Measurements from ENCODE around the gene C8A. TPM values are rescaled to one million over a fixed set of nuclear protein-coding genes. Genes with fewer than 3 reads are reported as not detected.

C8A gene
- total RNA-seq, 1 experiment from 2014 or later, result 0.13 TPM

GRCh38 chr1:56850411-56850810 is 4.2 kb upstream of the C8A start:
- Mint-ChIP-seq H3K9me3 (peaks cover 12% of the 10 kb centered on the region), H3K27ac (no peak overlapping the region), H3K27me3 (ENCODE audit: low read depth) (peaks cover 9% of the 10 kb centered on the region), H3K4me1 (peaks cover 17% of the 10 kb centered on the region), H3K36me3 (no peaks in the 10 kb centered on the region), H3K4me3 (no peak overlapping the region)
- no peak for TF ChIP-seq ETV6 (CRISPR knock-in tag; IDR thresholded peaks at IDR 0.05)
- TF ChIP-seq ZNF121 (CRISPR knock-in tag; IDR thresholded peaks at IDR 0.05), result no peak
- TF ChIP-seq FOXP4 (CRISPR knock-in tag; IDR thresholded peaks at IDR 0.05), result no peak
- TF ChIP-seq SMAD4 (CRISPR knock-in tag; IDR thresholded peaks at IDR 0.05), result no peak
- no peak for TF ChIP-seq NFE2L1 (CRISPR knock-in tag; IDR thresholded peaks at IDR 0.05)
- no peak for TF ChIP-seq USF1 (CRISPR knock-in tag; IDR thresholded peaks at IDR 0.05)
- TF ChIP-seq E2F5 (CRISPR knock-in tag; IDR thresholded peaks at IDR 0.05), result no peak
- no peak for TF ChIP-seq CREM (CRISPR knock-in tag; IDR thresholded peaks at IDR 0.05)
- TF ChIP-seq MLX (CRISPR knock-in tag; IDR thresholded peaks at IDR 0.05), result no peak
- TF ChIP-seq ZSCAN18 (CRISPR knock-in tag; IDR thresholded peaks at IDR 0.05), result no peak
- TF ChIP-seq ZNF396 (CRISPR knock-in tag; IDR thresholded peaks at IDR 0.05; ENCODE audit: borderline replicate concordance), result no peak
- no peak for TF ChIP-seq CBFB (CRISPR knock-in tag; IDR thresholded peaks at IDR 0.05; ENCODE audit: low read depth)
- no peak for TF ChIP-seq STAT6 (CRISPR knock-in tag; conservative IDR thresholded peaks at IDR 0.05; ENCODE audit: low read depth)
- DNase-seq (ENCODE audit: low spot score) (no peak), ATAC-seq (no peak)
- ChIA-PET POLR2A (interaction anchor here (0.7 kb wide), 1 partner anchor 121 kb away, joined by 3 read pairs; no protein-coding TSS in a partner anchor), CTCF (interaction anchor here (0.6 kb wide), 1 partner anchor 20 kb away, joined by 4 read pairs; no protein-coding TSS in a partner anchor)

GRCh38 chr1:56850922-56851321 is 3.7 kb upstream of the C8A start:
- H3K4me1 Mint-ChIP-seq, result peaks cover 17% of the 10 kb centered on the region
- peaks cover 9% of the 10 kb centered on the region for H3K27me3 Mint-ChIP-seq (ENCODE audit: low read depth)
- H3K27ac Mint-ChIP-seq, result no peak overlapping the region
- H3K36me3 Mint-ChIP-seq, result no peaks in the 10 kb centered on the region
- ChIA-PET CTCF (interaction anchor here (0.6 kb wide), 1 partner anchor 21 kb away, joined by 4 read pairs; no protein-coding TSS in a partner anchor), POLR2A (interaction anchor here (0.7 kb wide), 1 partner anchor 120 kb away, joined by 3 read pairs; no protein-coding TSS in a partner anchor)
- DNase-seq (ENCODE audit: low spot score) (no peak), ATAC-seq (no peak)
- H3K9me3 Mint-ChIP-seq, result peaks cover 12% of the 10 kb centered on the region
- H3K4me3 Mint-ChIP-seq, result no peak overlapping the region
- TF ChIP-seq ERG (CRISPR knock-in tag; IDR thresholded peaks at IDR 0.05) (no peak), ZNF263 (CRISPR knock-in tag; IDR thresholded peaks at IDR 0.05; ENCODE audit: low read depth) (no peak), ZNF396 (CRISPR knock-in tag; IDR thresholded peaks at IDR 0.05; ENCODE audit: borderline replicate concordance) (no peak), CDX4 (CRISPR knock-in tag; IDR thresholded peaks at IDR 0.05; ENCODE audit: borderline replicate concordance) (no peak), JAZF1 (CRISPR knock-in tag; IDR thresholded peaks at IDR 0.05) (no peak), ZNF512 (CRISPR knock-in tag; IDR thresholded peaks at IDR 0.05; ENCODE audit: borderline replicate concordance) (no peak), ZNF317 (CRISPR knock-in tag; IDR thresholded peaks at IDR 0.05; ENCODE audit: borderline replicate concordance, low read depth) (no peak), NR3C1 (CRISPR knock-in tag; conservative IDR thresholded peaks at IDR 0.05; ENCODE audit: low read depth) (no peak), NR2C2 (CRISPR knock-in tag; IDR thresholded peaks at IDR 0.05) (no peak), NR1H2 (CRISPR knock-in tag; IDR thresholded peaks at IDR 0.05) (no peak), ZNF232 (CRISPR knock-in tag; IDR thresholded peaks at IDR 0.05) (no peak)
